ENCODE data around the gene CARF. TPM values are rescaled to one million over a fixed set of nuclear protein-coding genes. Genes with fewer than 3 reads are reported as not detected.
A peak's percentile ranks its signal among the peaks of the same experiment; 100 is the strongest.
"Not testable (repeated sequence)": the region's sequence is repeated elsewhere in the genome, so short reads cannot be mapped to it uniquely, and the experiment has no call there.

CARF gene
- total RNA-seq, 1 experiment from 2014 or later: 3.3 TPM

DNA sequence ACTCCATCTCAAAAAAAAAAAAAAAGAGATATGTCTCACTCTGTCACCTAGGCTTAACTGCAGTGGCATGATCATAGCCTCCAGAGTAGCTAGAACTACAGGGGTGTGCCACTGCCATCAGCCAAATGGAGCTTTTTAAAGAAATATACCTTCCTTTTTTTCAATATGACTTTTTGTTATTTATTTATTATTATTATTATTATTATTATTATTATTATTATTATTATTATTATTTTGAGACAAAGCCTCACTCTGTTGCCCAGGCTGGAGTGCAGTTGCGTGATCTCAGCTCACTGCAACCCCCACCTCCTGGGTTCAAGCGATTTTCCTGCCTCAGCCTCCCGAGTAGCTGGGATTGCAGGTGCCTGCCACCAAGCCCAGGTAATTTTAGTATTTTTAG is 37.3 kb downstream of the CARF start:
- DNase-seq (ENCODE audit: low spot score); ATAC-seq; POLR2A ChIA-PET; CTCF ChIA-PET; H3K27me3 Mint-ChIP-seq (ENCODE audit: low read depth); H3K4me1 Mint-ChIP-seq; H3K4me3 Mint-ChIP-seq; H3K27ac Mint-ChIP-seq: not testable (repeated sequence)
- peaks cover 42% of the 10 kb centered on the region for H3K9me3 Mint-ChIP-seq
- peak; percentile 90 for TF ChIP-seq HMGA2 (CRISPR knock-in tag; IDR thresholded peaks at IDR 0.05)
- H3K36me3 Mint-ChIP-seq: peaks cover 34% of the 10 kb centered on the region

DNA sequence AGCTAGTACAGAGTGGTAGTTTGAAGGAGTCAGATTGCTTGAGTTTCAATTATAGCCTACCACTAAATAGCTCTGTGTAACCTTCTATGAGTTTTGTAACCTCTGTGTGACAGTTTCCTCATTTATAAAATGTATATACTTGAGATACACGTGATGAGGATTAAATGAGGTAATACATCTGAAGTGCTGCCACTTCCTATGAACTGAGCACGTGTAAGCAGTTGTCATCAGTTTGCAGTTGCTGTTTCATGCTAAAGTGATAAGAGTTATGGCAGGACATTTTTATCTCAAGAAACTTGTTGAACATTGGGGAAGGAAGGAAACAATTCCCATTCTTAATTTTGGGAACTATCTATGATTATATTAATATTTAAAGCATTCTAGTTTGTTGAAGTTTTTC is 38.5 kb downstream of the CARF start:
- no peak overlapping the region for H3K27ac Mint-ChIP-seq
- H3K4me3 Mint-ChIP-seq: no peak overlapping the region
- ChIA-PET POLR2A (no interaction called here), CTCF (no interaction called here)
- ATAC-seq: no peak
- H3K9me3 Mint-ChIP-seq: peaks cover 31% of the 10 kb centered on the region
- TF ChIP-seq TCF7 (CRISPR knock-in tag; IDR thresholded peaks at IDR 0.05; ENCODE audit: low read depth) (no peak), ZMAT4 (CRISPR knock-in tag; IDR thresholded peaks at IDR 0.05) (no peak), ESRRA (CRISPR knock-in tag; IDR thresholded peaks at IDR 0.05; ENCODE audit: borderline replicate concordance) (no peak), ETV6 (CRISPR knock-in tag; IDR thresholded peaks at IDR 0.05) (no peak), FOXK1 (CRISPR knock-in tag; IDR thresholded peaks at IDR 0.05) (no peak), CBFB (CRISPR knock-in tag; IDR thresholded peaks at IDR 0.05; ENCODE audit: low read depth) (no peak), RORB (CRISPR knock-in tag; IDR thresholded peaks at IDR 0.05) (no peak), ZNF232 (CRISPR knock-in tag; IDR thresholded peaks at IDR 0.05) (no peak), TEAD1 (CRISPR knock-in tag; IDR thresholded peaks at IDR 0.05) (no peak), NFATC4 (CRISPR knock-in tag; IDR thresholded peaks at IDR 0.05) (no peak), E2F4 (CRISPR knock-in tag; IDR thresholded peaks at IDR 0.05; ENCODE audit: borderline replicate concordance, low read depth) (no peak), MYBL2 (CRISPR knock-in tag; IDR thresholded peaks at IDR 0.05) (no peak), NR1H2 (CRISPR knock-in tag; IDR thresholded peaks at IDR 0.05) (no peak), ZNF281 (CRISPR knock-in tag; IDR thresholded peaks at IDR 0.05) (no peak), HMGA2 (CRISPR knock-in tag; IDR thresholded peaks at IDR 0.05) (no peak)
- TF ChIP-seq, protein P1, sequence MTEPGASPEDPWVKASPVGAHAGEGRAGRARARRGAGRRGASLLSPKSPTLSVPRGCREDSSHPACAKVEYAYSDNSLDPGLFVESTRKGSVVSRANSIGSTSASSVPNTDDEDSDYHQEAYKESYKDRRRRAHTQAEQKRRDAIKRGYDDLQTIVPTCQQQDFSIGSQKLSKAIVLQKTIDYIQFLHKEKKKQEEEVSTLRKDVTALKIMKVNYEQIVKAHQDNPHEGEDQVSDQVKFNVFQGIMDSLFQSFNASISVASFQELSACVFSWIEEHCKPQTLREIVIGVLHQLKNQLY (CRISPR knock-in tag; IDR thresholded peaks at IDR 0.05): no peak
- TF ChIP-seq, protein P2, sequence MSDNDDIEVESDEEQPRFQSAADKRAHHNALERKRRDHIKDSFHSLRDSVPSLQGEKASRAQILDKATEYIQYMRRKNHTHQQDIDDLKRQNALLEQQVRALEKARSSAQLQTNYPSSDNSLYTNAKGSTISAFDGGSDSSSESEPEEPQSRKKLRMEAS (CRISPR knock-in tag; IDR thresholded peaks at IDR 0.05): no peak
- TF ChIP-seq, protein P3, sequence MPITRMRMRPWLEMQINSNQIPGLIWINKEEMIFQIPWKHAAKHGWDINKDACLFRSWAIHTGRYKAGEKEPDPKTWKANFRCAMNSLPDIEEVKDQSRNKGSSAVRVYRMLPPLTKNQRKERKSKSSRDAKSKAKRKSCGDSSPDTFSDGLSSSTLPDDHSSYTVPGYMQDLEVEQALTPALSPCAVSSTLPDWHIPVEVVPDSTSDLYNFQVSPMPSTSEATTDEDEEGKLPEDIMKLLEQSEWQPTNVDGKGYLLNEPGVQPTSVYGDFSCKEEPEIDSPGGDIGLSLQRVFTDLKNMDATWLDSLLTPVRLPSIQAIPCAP (CRISPR knock-in tag; IDR thresholded peaks at IDR 0.05): no peak
- TF ChIP-seq, protein P4, sequence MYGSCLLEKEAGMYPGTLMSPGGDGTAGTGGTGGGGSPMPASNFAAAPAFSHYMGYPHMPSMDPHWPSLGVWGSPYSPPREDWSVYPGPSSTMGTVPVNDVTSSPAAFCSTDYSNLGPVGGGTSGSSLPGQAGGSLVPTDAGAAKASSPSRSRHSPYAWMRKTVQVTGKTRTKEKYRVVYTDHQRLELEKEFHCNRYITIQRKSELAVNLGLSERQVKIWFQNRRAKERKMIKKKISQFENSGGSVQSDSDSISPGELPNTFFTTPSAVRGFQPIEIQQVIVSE (CRISPR knock-in tag; IDR thresholded peaks at IDR 0.05; ENCODE audit: borderline replicate concordance): no peak
- TF ChIP-seq, protein P5, sequence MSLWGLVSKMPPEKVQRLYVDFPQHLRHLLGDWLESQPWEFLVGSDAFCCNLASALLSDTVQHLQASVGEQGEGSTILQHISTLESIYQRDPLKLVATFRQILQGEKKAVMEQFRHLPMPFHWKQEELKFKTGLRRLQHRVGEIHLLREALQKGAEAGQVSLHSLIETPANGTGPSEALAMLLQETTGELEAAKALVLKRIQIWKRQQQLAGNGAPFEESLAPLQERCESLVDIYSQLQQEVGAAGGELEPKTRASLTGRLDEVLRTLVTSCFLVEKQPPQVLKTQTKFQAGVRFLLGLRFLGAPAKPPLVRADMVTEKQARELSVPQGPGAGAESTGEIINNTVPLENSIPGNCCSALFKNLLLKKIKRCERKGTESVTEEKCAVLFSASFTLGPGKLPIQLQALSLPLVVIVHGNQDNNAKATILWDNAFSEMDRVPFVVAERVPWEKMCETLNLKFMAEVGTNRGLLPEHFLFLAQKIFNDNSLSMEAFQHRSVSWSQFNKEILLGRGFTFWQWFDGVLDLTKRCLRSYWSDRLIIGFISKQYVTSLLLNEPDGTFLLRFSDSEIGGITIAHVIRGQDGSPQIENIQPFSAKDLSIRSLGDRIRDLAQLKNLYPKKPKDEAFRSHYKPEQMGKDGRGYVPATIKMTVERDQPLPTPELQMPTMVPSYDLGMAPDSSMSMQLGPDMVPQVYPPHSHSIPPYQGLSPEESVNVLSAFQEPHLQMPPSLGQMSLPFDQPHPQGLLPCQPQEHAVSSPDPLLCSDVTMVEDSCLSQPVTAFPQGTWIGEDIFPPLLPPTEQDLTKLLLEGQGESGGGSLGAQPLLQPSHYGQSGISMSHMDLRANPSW (CRISPR knock-in tag; conservative IDR thresholded peaks at IDR 0.05; ENCODE audit: low read depth): no peak
- no peaks in the 10 kb centered on the region for H3K27me3 Mint-ChIP-seq (ENCODE audit: low read depth)
- no peaks in the 10 kb centered on the region for H3K4me1 Mint-ChIP-seq
- no peak for DNase-seq (ENCODE audit: low spot score)
- H3K36me3 Mint-ChIP-seq: peaks cover 29% of the 10 kb centered on the region

Data from WTC11 (cell line).